Chondrocyte (in vitro differentiated cells): Measurements from ENCODE around the gene ERI3. TPM values are rescaled to one million over a fixed set of nuclear protein-coding genes. Genes with fewer than 3 reads are reported as not detected.

ENCODE experiments used
- DNase-seq: peaks from one replicate; pipeline ENCODE4 v3.0.0; 2021; ENCODE audit warnings: mixed read lengths, low spot score
- H3K27ac Mint-ChIP-seq: one replicate; pipeline ENCODE4 v1.8.0; 2021; ENCODE audit warnings: mild to moderate bottlenecking, moderate library complexity, mixed read lengths; ENCODE audit not compliant: unreplicated experiment
- H3K27me3 Mint-ChIP-seq: 2 replicates; pipeline ENCODE4 v1.8.0; 2021; ENCODE audit warnings: low read depth, mixed read lengths
- H3K36me3 Mint-ChIP-seq: 2 replicates; pipeline ENCODE4 v1.8.0; 2021; ENCODE audit warnings: low read depth, mixed read lengths
- H3K4me1 Mint-ChIP-seq: 2 replicates; pipeline ENCODE4 v1.8.0; 2021; ENCODE audit warnings: low read depth, mild to moderate bottlenecking, mixed read lengths
- H3K4me3 Mint-ChIP-seq: one replicate; pipeline ENCODE4 v1.8.0; 2021; ENCODE audit warnings: mild to moderate bottlenecking, moderate library complexity, mixed read lengths; ENCODE audit not compliant: unreplicated experiment
- H3K9me3 Mint-ChIP-seq: 2 replicates; pipeline ENCODE4 v1.8.0; 2021; ENCODE audit warnings: low read depth, mixed read lengths
- CTCF ChIP-seq: fragments of 200-600 bp; sonication (generic); IDR thresholded peaks from 2 replicates; pipeline ENCODE4 v1.5.0; 2021; ENCODE audit warnings: antibody characterized with exemption, mild to moderate bottlenecking, moderate library complexity
- total RNA-seq: library from RNA; stranded (reverse); gene quantifications from 3 replicates; pipeline ENCODE4 v1.2.1, GENCODE V29; 2021

The ERI3 gene
- total RNA-seq, 1 donor from 2014 or later = 46.0 TPM

GRCh38 chr1:44200336-44200735 is 154.7 kb downstream of the ERI3 start:
- H3K36me3 Mint-ChIP-seq = no peaks in the 10 kb centered on the region
- TF ChIP-seq CTCF = no peak
- no peaks in the 10 kb centered on the region for H3K9me3 Mint-ChIP-seq
- DNase-seq = no peak
- no peaks in the 10 kb centered on the region for H3K4me1 Mint-ChIP-seq
- no peak overlapping the region for H3K27ac Mint-ChIP-seq
- no peak overlapping the region for H3K4me3 Mint-ChIP-seq
- H3K27me3 Mint-ChIP-seq = peaks cover 2% of the 10 kb centered on the region

- Mint-ChIP-seq H3K27me3 (peaks cover 4% of the 10 kb centered on the region), H3K9me3 (peaks cover 12% of the 10 kb centered on the region), H3K4me3 (no peak overlapping the region), H3K36me3 (no peaks in the 10 kb centered on the region), H3K4me1 (no peaks in the 10 kb centered on the region), H3K27ac (no peak overlapping the region)
- no peak for TF ChIP-seq CTCF
- no peak for DNase-seq
Measured at GRCh38 chr1:44174630-44175029, 180.4 kb downstream of the ERI3 start.

Other genes starting within 250 kb of the ERI3 start
- 0.18 TPM in 1 of 3 replicates, not detected in the others for gene KLF17, start 236.4 kb downstream of the ERI3 start, total RNA-seq
- not detected in 3 replicates for gene KLF18, start 213.6 kb downstream of the ERI3 start, total RNA-seq
- 29.1 to 41.6 TPM (median 33.1 TPM) in 3 replicates for gene DMAP1, start 141.8 kb downstream of the ERI3 start, total RNA-seq
- gene RNF220, start 50.0 kb upstream of the ERI3 start, total RNA-seq = 58.4 to 59.3 TPM (median 58.8 TPM) in 3 replicates